ENCODE results near the gene CPLANE1. TPM values are rescaled to one million over a fixed set of nuclear protein-coding genes. Genes with fewer than 3 reads are reported as not detected.

The CPLANE1 gene
- total RNA-seq, 1 experiment from 2014 or later: 3.5 TPM

- H3K79me2 ChIP-seq (ENCODE audit: insufficient read depth, low read length): no peaks in the 10 kb centered on the region
- no peak for TF ChIP-seq JUND (IDR thresholded peaks at IDR 0.05)
- H3K4me2 ChIP-seq (ENCODE audit: low read length): no peak overlapping the region
- RAD21 ChIA-PET (ENCODE audit: low non-redundant PET in 1 of 2, low total read pairs in 2 of 2, uncharacterized antibody in 2 of 2, unreplicated experiment in 2 of 2): no interaction called here
- ATAC-seq (no peak), DNase-seq (ENCODE audit: low read depth, low spot score) (no peak)
- no peaks in the 10 kb centered on the region for H3K27me3 ChIP-seq (ENCODE audit: insufficient read depth, low read length)
- intact Hi-C loops (cut with micrococcal nuclease): no loop called here
- H3K9me2 ChIP-seq (ENCODE audit: insufficient read depth): no peaks in the 10 kb centered on the region
- no peaks in the 10 kb centered on the region for H3K36me3 ChIP-seq (ENCODE audit: control insufficient read depth in 1 of 2, insufficient read depth in 2 of 2, low read length in 2 of 2)
- H3K9ac ChIP-seq (ENCODE audit: low read length): no peak overlapping the region
- no peaks in the 10 kb centered on the region for H3K9me3 ChIP-seq (ENCODE audit: control insufficient read depth in 1 of 2, insufficient read depth in 1 of 2, low read depth in 1 of 2, low read length in 2 of 2)
- no peaks in the 10 kb centered on the region for H4K20me1 ChIP-seq (ENCODE audit: insufficient read depth)
- H3K4me3 ChIP-seq (replicated peaks in 1 of 2; ENCODE audit: low read depth in 1 of 2, low read length in 2 of 2): no peak overlapping the region
- CTCF ChIA-PET: no interaction called here
- no peak overlapping the region for H3K27ac ChIP-seq (ENCODE audit: low read depth, low read length)
- H2AFZ ChIP-seq (ENCODE audit: low read depth, low read length, poor library complexity, severe bottlenecking): no peak overlapping the region
- POLR2A ChIA-PET: no interaction called here
- BruUV-seq (replicated peaks): no TSS peak
- no peaks in the 10 kb centered on the region for H3K4me1 ChIP-seq (ENCODE audit: control insufficient read depth in 1 of 2, insufficient read depth in 2 of 2, low read length in 2 of 2)
Measured at GRCh38 chr5:37090123-37090726, 159.0 kb downstream of the CPLANE1 start.

- no peak for TF ChIP-seq REST (IDR thresholded peaks at IDR 0.05; ENCODE audit: low read depth)
- TF ChIP-seq SIN3A (IDR thresholded peaks at IDR 0.05; ENCODE audit: low read depth): no peak
- no peak for TF ChIP-seq JUND (IDR thresholded peaks at IDR 0.05)
- TF ChIP-seq EGR1 (IDR thresholded peaks at IDR 0.05; ENCODE audit: low read depth): no peak
- no peak for TF ChIP-seq POLR2A (IDR thresholded peaks at IDR 0.05; ENCODE audit: borderline replicate concordance, extremely low read depth, insufficient read depth, insufficient read length)
- no peak for TF ChIP-seq YY1 (IDR thresholded peaks at IDR 0.05; ENCODE audit: extremely low read depth, insufficient replicate concordance, low read depth, low read length)
- no peak for TF ChIP-seq EZH2phosphoT487 (IDR thresholded peaks at IDR 0.05; ENCODE audit: borderline replicate concordance)
- no peak for TF ChIP-seq ZFX (IDR thresholded peaks at IDR 0.05)
- no peak for TF ChIP-seq POLR2AphosphoS5 (IDR thresholded peaks at IDR 0.05; ENCODE audit: low read depth, low read length)
- TF ChIP-seq ZBTB33 (IDR thresholded peaks at IDR 0.05; ENCODE audit: extremely low read depth, insufficient replicate concordance, low read length): no peak
- no peak for TF ChIP-seq MAX (IDR thresholded peaks at IDR 0.05)
- no peak for TF ChIP-seq SP1 (IDR thresholded peaks at IDR 0.05; ENCODE audit: low read depth)
- no peak for TF ChIP-seq RAD21 (IDR thresholded peaks at IDR 0.05; ENCODE audit: low read depth)
- ChIA-PET POLR2A (no interaction called here), RAD21 (ENCODE audit: low non-redundant PET in 1 of 2, low total read pairs in 2 of 2, uncharacterized antibody in 2 of 2, unreplicated experiment in 2 of 2) (no interaction called here), CTCF (no interaction called here)
- H3K4me1 ChIP-seq (ENCODE audit: control insufficient read depth in 1 of 2, insufficient read depth in 2 of 2, low read length in 2 of 2): no peaks in the 10 kb centered on the region
- no peak overlapping the region for H2AFZ ChIP-seq (ENCODE audit: low read depth, low read length, poor library complexity, severe bottlenecking)
- no peaks in the 10 kb centered on the region for H3K27me3 ChIP-seq (ENCODE audit: insufficient read depth, low read length)
- DNase-seq (ENCODE audit: low read depth, low spot score): no peak
- no TSS peak for BruUV-seq (replicated peaks)
- H3K9me2 ChIP-seq (ENCODE audit: insufficient read depth): no peaks in the 10 kb centered on the region
- H3K4me3 ChIP-seq (replicated peaks in 1 of 2; ENCODE audit: low read depth in 1 of 2, low read length in 2 of 2): no peak overlapping the region
- intact Hi-C loops (cut with micrococcal nuclease): no loop called here
- H3K9ac ChIP-seq (ENCODE audit: low read length): no peak overlapping the region
- H3K36me3 ChIP-seq (ENCODE audit: control insufficient read depth in 1 of 2, insufficient read depth in 2 of 2, low read length in 2 of 2): no peaks in the 10 kb centered on the region
- no peaks in the 10 kb centered on the region for H4K20me1 ChIP-seq (ENCODE audit: insufficient read depth)
- no peak for ATAC-seq
- no peak overlapping the region for H3K27ac ChIP-seq (ENCODE audit: low read depth, low read length)
- no peak overlapping the region for H3K4me2 ChIP-seq (ENCODE audit: low read length)
- no peaks in the 10 kb centered on the region for H3K79me2 ChIP-seq (ENCODE audit: insufficient read depth, low read length)
- no peaks in the 10 kb centered on the region for H3K9me3 ChIP-seq (ENCODE audit: control insufficient read depth in 1 of 2, insufficient read depth in 1 of 2, low read depth in 1 of 2, low read length in 2 of 2)
Measured at GRCh38 chr5:37088009-37088408, 161.2 kb downstream of the CPLANE1 start.

Measured in HCT116 (cell line).